IMR-90 (cell line): ENCODE measurements around the gene ZNF212. TPM values are rescaled to one million over a fixed set of nuclear protein-coding genes. Genes with fewer than 3 reads are reported as not detected.

Source experiments
- ATAC-seq: fragments of 200-7000 bp; cut with Tn5 transposase; 2 replicates; pipeline ENCODE4 v1.9.1; 2020; ENCODE audit warnings: low read depth, mild to moderate bottlenecking, moderate library complexity
- BruUV-seq: library from RNA; stranded (reverse); fragments of 400-500 nt; replicated peaks from 2 replicates; lab custom pipeline; 2021; lab: Mats Ljungman, UMichigan
- CTCF ChIA-PET: fragments of 300-600 bp; formaldehyde crosslinking; extraction: SDS; loops from one replicate; lab custom pipeline; 2021; ENCODE audit warnings: antibody characterized with exemption; lab: Yijun Ruan, JAX
- POLR2A ChIA-PET: fragments of 300-600 bp; sonication (Branson Sonifier 250); formaldehyde crosslinking; loops from one replicate; lab custom pipeline; 2022; ENCODE audit warnings: antibody characterized with exemption; ENCODE audit not compliant: unreplicated experiment; lab: Charles Lee
- DNase-seq: peaks from one replicate; pipeline ENCODE4 v3.0.0; 2013
- H2AFZ ChIP-seq: replicated peaks from 2 replicates; pipeline ENCODE3; 2013; ENCODE audit warnings: low read length, mild to moderate bottlenecking; ENCODE audit not compliant: poor library complexity
- H2AK5ac ChIP-seq: 2 replicates; pipeline ENCODE4 v1.6.1; 2013; ENCODE audit warnings: low read depth, low read length, inconsistent platforms
- H2AK9ac ChIP-seq: replicated peaks from 2 replicates; pipeline ENCODE3; 2013; ENCODE audit warnings: mild to moderate bottlenecking, low read depth, low read length, moderate library complexity; ENCODE audit not compliant: poor library complexity
- H2BK120ac ChIP-seq: 2 replicates; pipeline ENCODE4 v1.6.1; 2013; ENCODE audit warnings: low read depth, low read length, inconsistent platforms
- H2BK15ac ChIP-seq: 3 replicates; pipeline ENCODE4 v1.6.1; 2013; ENCODE audit warnings: low read depth, low read length, inconsistent platforms
- H2BK20ac ChIP-seq: 2 replicates; pipeline ENCODE4 v1.6.1; 2013; ENCODE audit warnings: low read depth, mild to moderate bottlenecking, inconsistent platforms, low read length, moderate library complexity
- H2BK5ac ChIP-seq: 2 replicates; pipeline ENCODE4 v1.6.1; 2013; ENCODE audit warnings: mild to moderate bottlenecking, low read depth, low read length, inconsistent platforms; ENCODE audit not compliant: poor library complexity, severe bottlenecking
- H3K14ac ChIP-seq: replicated peaks from 2 replicates; pipeline ENCODE4 v1.6.1; 2013; ENCODE audit warnings: low read depth, low read length, inconsistent platforms
- H3K18ac ChIP-seq: 2 replicates; pipeline ENCODE4 v1.6.1; 2013; ENCODE audit warnings: low read depth, low read length, control low read depth
- H3K23ac ChIP-seq: 2 replicates; pipeline ENCODE4 v1.6.1; 2013; ENCODE audit warnings: low read depth, low read length, inconsistent platforms
- H3K27ac ChIP-seq: 2 replicates; pipeline ENCODE4 v1.5.1; 2013; ENCODE audit warnings: mild to moderate bottlenecking, control low read depth, low read length; ENCODE audit not compliant: insufficient read depth
- H3K27me3 ChIP-seq: 2 replicates; pipeline ENCODE4 v1.6.1; 2013; ENCODE audit warnings: low read length; ENCODE audit not compliant: control insufficient read depth, insufficient read depth
- H3K36me3 ChIP-seq: 2 replicates; pipeline ENCODE4 v1.6.1; 2013; ENCODE audit warnings: low read length, mixed read lengths; ENCODE audit not compliant: control insufficient read depth, insufficient read depth
- H3K4ac ChIP-seq: 2 replicates; pipeline ENCODE4 v1.6.1; 2013; ENCODE audit warnings: low read depth, low read length, inconsistent platforms
- H3K4me1 ChIP-seq: 2 replicates; pipeline ENCODE4 v1.6.1; 2013; ENCODE audit warnings: low read length, mixed read lengths; ENCODE audit not compliant: control insufficient read depth, insufficient read depth
- H3K4me2 ChIP-seq: 2 replicates; pipeline ENCODE4 v1.6.1; 2013; ENCODE audit warnings: low read depth, mild to moderate bottlenecking, control low read depth, low read length, moderate library complexity
- H3K4me3 ChIP-seq: 2 replicates; pipeline ENCODE4 v1.5.1; 2013; ENCODE audit warnings: low read depth, mild to moderate bottlenecking, control low read depth, low read length, moderate library complexity; ENCODE audit not compliant: insufficient read depth
- H3K56ac ChIP-seq: 2 replicates; pipeline ENCODE4 v1.6.1; 2013; ENCODE audit warnings: low read length, inconsistent platforms; ENCODE audit not compliant: insufficient read depth; ENCODE audit errors: extremely low read depth
- H3K79me1 ChIP-seq, 2 experiments: 2 replicates each; pipeline ENCODE4 v1.6.1; 2013; ENCODE audit warnings: low read length in 2 of 2, inconsistent platforms in 1 of 2, low read depth in 1 of 2
- H3K9ac ChIP-seq: 2 replicates; pipeline ENCODE4 v1.6.1; 2013; ENCODE audit warnings: low read depth, low read length, control low read depth
- H3K9me1 ChIP-seq: 2 replicates; pipeline ENCODE4 v1.6.1; 2013; ENCODE audit warnings: low read length, inconsistent platforms; ENCODE audit not compliant: insufficient read depth
- H3K9me3 ChIP-seq: 2 replicates; pipeline ENCODE4 v1.6.1; 2013; ENCODE audit warnings: low read length; ENCODE audit not compliant: control insufficient read depth, insufficient read depth
- H4K20me1 ChIP-seq: 2 replicates; pipeline ENCODE4 v1.6.1; 2013; ENCODE audit warnings: low read length, inconsistent platforms; ENCODE audit not compliant: insufficient read depth
- H4K5ac ChIP-seq: 2 replicates; pipeline ENCODE4 v1.6.1; 2013; ENCODE audit warnings: mild to moderate bottlenecking, low read depth, low read length, control low read depth
- H4K8ac ChIP-seq, 2 experiments: 2 replicates each; pipeline ENCODE4 v1.6.1; 2013; ENCODE audit warnings: low read depth in 2 of 2, low read length in 2 of 2, control low read depth in 1 of 2, inconsistent platforms in 1 of 2
- H4K91ac ChIP-seq: 2 replicates; pipeline ENCODE4 v1.6.1; 2013; ENCODE audit warnings: low read depth, low read length, inconsistent platforms; ENCODE audit not compliant: insufficient read depth
- POLR2A ChIP-seq: IDR thresholded peaks from 2 replicates; pipeline ENCODE4 v1.6.1; 2012; ENCODE audit warnings: mild to moderate bottlenecking, low read depth, low read length
- RFX5 ChIP-seq: IDR thresholded peaks from 2 replicates; pipeline ENCODE4 v1.8.0; 2012; ENCODE audit warnings: low read depth, mild to moderate bottlenecking, low read length, moderate library complexity
- WGBS, 2 experiments: methylation state at CpG; one replicate each; pipeline versions ENCODE4 v1.1.5 to v1.1.7; 2013; ENCODE audit warnings: missing lambda C conversion rate in 2 of 2; ENCODE audit not compliant: insufficient read length in 1 of 2; ENCODE audit errors: extremely low coverage in 2 of 2; 5-methylcytosine and 5-hydroxymethylcytosine counted together
- dilution Hi-C: fragments of 300-500 bp; cut with HindIII; formaldehyde crosslinking; loops from one replicate; pipeline ENCODE4 v1.14.3; 2018; ENCODE audit warnings: low sequenced_read_pairs; ENCODE audit not compliant: unreplicated experiment
- in situ Hi-C: fragments of 300-500 bp; cut with MboI; formaldehyde crosslinking; loops from 3 replicates; pipeline ENCODE4 v1.14.3; 2019; ENCODE audit warnings: low sequenced_read_pairs, inconsistent platforms, mixed read lengths
- intact Hi-C: fragments of 100-400 bp; cut with micrococcal nuclease; formaldehyde crosslinking; loops from 2 replicates; pipeline ENCODE4 v1.10.0; 2022
- polyA plus RNA-seq, 3 experiments: library from polyadenylated mRNA; depleted of rRNA; stranded (reverse); fragments of >200 nt; gene quantifications; 2 replicates each; pipeline ENCODE4 v1.2.3, GENCODE V29; 2012; ENCODE audit warnings: low replicate concordance in 1 of 3
- total RNA-seq: library from RNA; depleted of rRNA; stranded (reverse); fragments of >200 nt; gene quantifications from 2 replicates; pipeline ENCODE4 v1.2.3, GENCODE V29; 2012
- TF ChIP-seq, protein P1 (sequence below): fragments of 150-350 bp; IDR thresholded peaks from 2 replicates; pipeline ENCODE4 v1.6.1; 2017; ENCODE audit warnings: mild to moderate bottlenecking, antibody characterized with exemption, low read length, low read depth

Gene ZNF212
- total and polyA plus RNA-seq, 2 of the 4 experiments (the other 2 are of a cell fraction) = 3.8 to 5.1 TPM

GRCh38 chr7:149280151-149280550 lies 40.7 kb downstream of the ZNF212 start:
- Histone ChIP-seq H3K9ac (no peak overlapping the region), H3K18ac (no peak overlapping the region), H4K91ac (no peak overlapping the region), H3K36me3 (peaks cover 42% of the 10 kb centered on the region), H2BK5ac (no peak overlapping the region), H3K56ac (no peak overlapping the region), H3K79me1 (no peaks in the 10 kb centered on the region; a peak in 1 of 4 replicates), H3K9me3 (no peaks in the 10 kb centered on the region), H3K4me1 (0 out of 2 replicates have a peak, but pooled peaks cover 2% of the 10 kb centered on the region), H3K9me1 (peaks cover 7% of the 10 kb centered on the region; the same call in 1 of the 2 replicates), H2AFZ (no peak overlapping the region), H2BK120ac (no peak overlapping the region), H3K14ac (no peak overlapping the region), H4K8ac (no peak overlapping the region), H3K4ac (no peak overlapping the region), H3K27me3 (no peaks in the 10 kb centered on the region), H2AK5ac (no peak overlapping the region), H3K4me2 (no peak overlapping the region), H4K5ac (no peak overlapping the region), H2AK9ac (no peak overlapping the region), H3K4me3 (no peak overlapping the region), H3K23ac (no peak overlapping the region), H4K20me1 (peaks cover 4% of the 10 kb centered on the region), H2BK20ac (no peak overlapping the region), H2BK15ac (no peak overlapping the region), H3K27ac (no peak overlapping the region)
- BruUV-seq = no TSS peak
- TF ChIP-seq RFX5 (no peak), POLR2A (no peak)
- TF ChIP-seq, protein P1, sequence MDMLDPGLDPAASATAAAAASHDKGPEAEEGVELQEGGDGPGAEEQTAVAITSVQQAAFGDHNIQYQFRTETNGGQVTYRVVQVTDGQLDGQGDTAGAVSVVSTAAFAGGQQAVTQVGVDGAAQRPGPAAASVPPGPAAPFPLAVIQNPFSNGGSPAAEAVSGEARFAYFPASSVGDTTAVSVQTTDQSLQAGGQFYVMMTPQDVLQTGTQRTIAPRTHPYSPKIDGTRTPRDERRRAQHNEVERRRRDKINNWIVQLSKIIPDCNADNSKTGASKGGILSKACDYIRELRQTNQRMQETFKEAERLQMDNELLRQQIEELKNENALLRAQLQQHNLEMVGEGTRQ = no peak
- ChIA-PET POLR2A (no interaction called here), CTCF (no interaction called here)
- intact Hi-C loops = no loop called here
- no CpG with 5 or more reads among the region's 9 CpGs for WGBS, 2 experiments
- DNase-seq (no peak), ATAC-seq (no peak)
- in situ Hi-C loops = no loop called here
- dilution Hi-C loops = no loop called here
